Skeletal muscle satellite cell (primary cell): ENCODE measurements around the gene STK32C.
"Not testable (repeated sequence)": the region's sequence is repeated elsewhere in the genome, so short reads cannot be mapped to it uniquely, and the experiment has no call there.

Experiments used
- H3K27me3 ChIP-seq: 2 replicates; pipeline ENCODE4 v1.7.0; 2013; ENCODE audit warnings: low read length; ENCODE audit not compliant: control insufficient read depth, insufficient read depth
- H3K36me3 ChIP-seq: 2 replicates; pipeline ENCODE4 v1.7.0; 2013; ENCODE audit warnings: mild to moderate bottlenecking, control low read depth, low read length; ENCODE audit not compliant: insufficient read depth
- H3K4me1 ChIP-seq: 2 replicates; pipeline ENCODE4 v1.7.0; 2013; ENCODE audit warnings: low read length; ENCODE audit not compliant: control insufficient read depth, insufficient read depth
- H3K4me2 ChIP-seq: 2 replicates; pipeline ENCODE4 v1.7.0; 2013; ENCODE audit warnings: mild to moderate bottlenecking, low read length
- H3K4me3 ChIP-seq: 2 replicates; pipeline ENCODE4 v1.7.0; 2013; ENCODE audit warnings: low read length
- H3K9ac ChIP-seq: 2 replicates; pipeline ENCODE4 v1.7.0; 2013; ENCODE audit warnings: mild to moderate bottlenecking, low read depth, low read length, moderate library complexity
- H3K9me3 ChIP-seq: replicated peaks from 2 replicates; pipeline ENCODE4 v1.7.0; 2013; ENCODE audit warnings: mild to moderate bottlenecking, control low read depth, low read length

STK32C gene

DNA sequence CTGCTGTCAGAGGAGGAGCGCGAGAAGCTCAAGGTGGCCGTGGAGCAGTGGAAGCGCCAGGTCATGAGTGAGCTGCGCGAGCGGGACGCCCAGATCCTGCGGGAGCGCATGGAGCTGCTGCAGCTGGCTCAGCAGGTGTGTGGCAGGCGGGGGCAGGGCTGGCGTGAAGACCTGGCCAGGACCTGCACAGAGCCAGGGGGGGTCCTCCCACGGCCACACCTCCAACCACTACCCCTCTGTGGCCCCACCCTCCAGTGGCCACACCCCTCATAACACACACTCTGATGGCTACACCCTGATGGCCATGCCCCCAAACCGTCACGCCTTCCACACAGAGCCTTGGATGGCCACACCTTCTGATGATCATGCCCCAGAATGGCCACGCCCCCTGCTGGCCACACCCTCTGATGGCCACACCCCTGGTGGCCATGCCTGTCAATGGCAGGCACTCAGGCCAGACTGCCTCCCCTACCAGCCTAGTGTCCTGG is 144.4 kb downstream of the STK32C start:
- peaks cover 4% of the 10 kb centered on the region for H3K27me3 ChIP-seq
- H3K9me3 ChIP-seq: no peaks in the 10 kb centered on the region
- H3K4me3 ChIP-seq: no peak overlapping the region
- no peak overlapping the region for H3K9ac ChIP-seq
- no peaks in the 10 kb centered on the region for H3K4me1 ChIP-seq
- H3K4me2 ChIP-seq: no peak overlapping the region
- H3K36me3 ChIP-seq: no peaks in the 10 kb centered on the region

- Histone ChIP-seq H3K36me3 (no peaks in the 10 kb centered on the region), H3K4me2 (no peak overlapping the region), H3K9ac (no peak overlapping the region), H3K4me1 (no peaks in the 10 kb centered on the region), H3K27me3 (peaks cover 4% of the 10 kb centered on the region), H3K4me3 (no peak overlapping the region), H3K9me3 (no peaks in the 10 kb centered on the region)
These were observed 145.0 kb downstream of the STK32C start for GRCh38 chr10:132162590-132163277.

DNA sequence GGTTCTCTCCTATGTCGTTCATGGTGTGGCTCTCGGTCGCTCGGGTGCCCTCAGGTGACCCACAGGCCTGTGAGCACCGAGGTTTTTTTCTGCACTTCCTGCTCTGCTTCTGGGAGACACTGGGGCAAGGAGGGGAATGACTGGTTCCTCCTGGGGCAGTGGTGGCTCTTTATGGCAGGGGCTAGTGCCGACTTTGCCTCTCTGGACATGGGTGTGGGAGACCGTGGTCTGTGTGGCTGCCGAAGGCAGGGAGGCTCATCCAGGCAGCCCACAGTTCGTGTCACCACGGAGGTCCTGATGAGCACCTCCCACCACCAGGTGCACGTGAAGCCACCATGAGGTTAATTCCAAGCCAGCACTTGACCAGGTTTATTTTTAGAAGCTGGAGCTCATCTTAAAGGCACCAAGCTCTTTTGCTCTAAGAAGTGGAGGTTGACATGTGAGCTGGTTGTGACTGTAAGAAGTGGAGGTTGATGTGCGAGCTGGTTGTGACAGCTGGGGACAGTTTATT is 145.7 kb downstream of the STK32C start:
- H3K9me3 ChIP-seq: no peaks in the 10 kb centered on the region
- no peak overlapping the region for H3K4me3 ChIP-seq
- H3K27me3 ChIP-seq: peaks cover 5% of the 10 kb centered on the region
- no peak overlapping the region for H3K9ac ChIP-seq
- no peaks in the 10 kb centered on the region for H3K4me1 ChIP-seq
- no peaks in the 10 kb centered on the region for H3K36me3 ChIP-seq
- no peak overlapping the region for H3K4me2 ChIP-seq

- not testable (repeated sequence) for H3K9me3 ChIP-seq, H3K4me3 ChIP-seq, H3K4me1 ChIP-seq
These were observed 146.7 kb downstream of the STK32C start for GRCh38 chr10:132160834-132161622.

GRCh38 chr10:132160231-132160630 is 147.5 kb downstream of the STK32C start:
- H3K27me3 ChIP-seq, H3K9me3 ChIP-seq, H3K4me3 ChIP-seq, H3K4me1 ChIP-seq, H3K4me2 ChIP-seq, H3K9ac ChIP-seq, H3K36me3 ChIP-seq: not testable (repeated sequence)

More at GRCh38 chr10:132160834-132161622, 146.7 kb downstream of the STK32C start:
- H3K4me2 ChIP-seq, H3K27me3 ChIP-seq, H3K9ac ChIP-seq, H3K36me3 ChIP-seq: not testable (repeated sequence)

GRCh38 chr10:132159302-132160230 is 148.2 kb downstream of the STK32C start:
- not testable (repeated sequence) for H3K4me3 ChIP-seq, H3K27me3 ChIP-seq, H3K4me1 ChIP-seq, H3K9me3 ChIP-seq, H3K9ac ChIP-seq, H3K36me3 ChIP-seq, H3K4me2 ChIP-seq

- Histone ChIP-seq H3K4me3 (no peak overlapping the region), H3K36me3 (no peaks in the 10 kb centered on the region), H3K9ac (no peak overlapping the region), H3K4me1 (no peaks in the 10 kb centered on the region), H3K9me3 (no peaks in the 10 kb centered on the region), H3K27me3 (peaks cover 4% of the 10 kb centered on the region), H3K4me2 (no peak overlapping the region)
These were observed 148.9 kb downstream of the STK32C start for GRCh38 chr10:132158823-132159222.

GRCh38 chr10:132158122-132158741 is 149.5 kb downstream of the STK32C start:
- H3K4me2 ChIP-seq: no peak overlapping the region
- no peak overlapping the region for H3K9ac ChIP-seq
- H3K9me3 ChIP-seq: no peaks in the 10 kb centered on the region
- no peak overlapping the region for H3K4me3 ChIP-seq
- peaks cover 4% of the 10 kb centered on the region for H3K27me3 ChIP-seq
- no peaks in the 10 kb centered on the region for H3K4me1 ChIP-seq
- no peaks in the 10 kb centered on the region for H3K36me3 ChIP-seq
